Cerebellar nuclear complex (tissue), 1 donor: ENCODE measurements around the gene SIRT6.
"Not testable (repeated sequence)": the region's sequence is repeated elsewhere in the genome, so short reads cannot be mapped to it uniquely, and the experiment has no call there.

ENCODE experiments used
- DNase-seq, 2 experiments: peaks; one replicate each; lab custom pipeline; 2025; lab: John Stamatoyannopoulos, UW

SIRT6 gene

DNA sequence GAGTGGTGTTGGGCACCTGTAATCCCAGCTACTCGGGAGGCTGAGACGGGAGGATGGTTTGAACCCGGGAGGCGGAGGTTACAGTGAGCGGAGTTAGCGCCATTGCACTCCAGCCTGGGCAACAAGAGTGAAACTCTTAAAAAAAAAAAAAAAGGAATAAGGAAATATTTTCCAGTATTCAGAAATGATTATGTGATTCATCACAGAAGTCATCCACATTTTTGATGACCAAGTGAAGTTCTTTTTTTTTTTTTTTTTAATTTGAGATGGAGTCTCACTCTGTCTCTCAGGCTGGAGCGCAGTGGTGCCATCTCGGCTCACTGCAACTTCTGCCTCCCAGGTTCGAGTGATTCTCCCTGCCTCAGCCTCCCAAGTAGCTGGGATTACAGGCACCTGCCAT, 47.0 kb downstream of the SIRT6 start:
- not testable (repeated sequence) for DNase-seq

DNA sequence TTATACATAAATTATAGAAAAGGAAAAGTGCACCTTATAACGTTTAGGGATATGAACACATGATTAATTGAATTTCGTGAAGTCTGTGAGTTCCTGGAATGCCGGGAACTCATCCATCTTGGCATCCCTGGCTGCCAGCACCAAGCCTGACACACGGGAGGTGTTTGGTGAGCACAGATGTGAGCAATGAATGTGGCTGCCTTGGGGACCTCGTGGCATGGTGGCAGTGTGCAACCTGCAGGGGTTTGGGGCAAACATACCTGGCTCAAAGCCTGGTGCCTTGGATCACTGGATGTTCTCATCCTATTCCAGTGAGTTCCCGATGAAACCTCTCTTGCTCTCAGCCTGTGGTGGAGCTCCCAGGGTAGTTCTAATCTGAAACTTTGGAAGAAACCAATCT, 48.0 kb downstream of the SIRT6 start:
- DNase-seq, result no peak

- DNase-seq, result no peak
These were observed 51.5 kb downstream of the SIRT6 start for GRCh38 chr19:4130744-4131438.

DNA sequence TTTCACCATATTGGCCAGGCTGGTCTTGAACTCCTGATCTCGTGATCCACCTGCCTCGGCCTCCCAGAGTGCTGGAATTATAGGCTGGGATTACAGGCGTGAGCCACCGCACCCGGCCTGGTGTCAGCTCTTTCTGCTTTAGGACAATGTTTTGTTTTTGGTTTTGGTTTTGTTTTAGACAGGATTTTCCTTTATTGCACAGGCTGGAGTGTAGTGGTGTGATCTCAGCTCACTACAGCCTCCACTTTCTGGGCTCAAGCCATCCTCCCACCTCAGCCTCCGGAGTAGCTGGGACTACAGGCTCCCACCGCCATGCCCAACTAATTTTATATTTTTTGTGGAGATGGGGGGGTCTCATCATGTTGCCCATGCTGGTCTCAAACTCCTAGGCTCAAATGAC, 53.3 kb downstream of the SIRT6 start:
- not testable (repeated sequence) for DNase-seq

GRCh38 chr19:4127322-4127721, 55.0 kb downstream of the SIRT6 start:
- not testable (repeated sequence) for DNase-seq

GRCh38 chr19:4124638-4125037, 57.7 kb downstream of the SIRT6 start:
- no peak for DNase-seq
